NCI-H526 treated with DMSO at 0.1 percent for 48 hours (cell line): Measurements from ENCODE around the gene MAGEB18.

Source experiments
- DNase-seq: peaks from one replicate; lab custom pipeline; 2025; lab: John Stamatoyannopoulos, UW

MAGEB18 gene

GRCh38 chrX:26138274-26138673 is at the start of gene MAGEB18:
MAGEB18 (plus strand) TSS chrX:26138343; CDS start chrX:26138986, 643 bp downstream.
- no peak for DNase-seq

- DNase-seq: no peak
Measured at GRCh38 chrX:26100421-26100920, 37.7 kb upstream of the MAGEB18 start.

- no peak for DNase-seq
Measured at GRCh38 chrX:26109142-26109541, 29.0 kb upstream of the MAGEB18 start.

GRCh38 chrX:26146024-26146423 is 7.9 kb downstream of the MAGEB18 start:
- no peak for DNase-seq

- no peak for DNase-seq
Measured at GRCh38 chrX:26160301-26160700, 22.2 kb downstream of the MAGEB18 start, which contains the start of gene MAGEB6B. MAGEB6B (plus strand) TSS chrX:26160601; CDS start chrX:26160601, 0 bp downstream.
